Adipose tissue (tissue), 3 donors: Measurements from ENCODE around the gene HGD. TPM values are rescaled to one million over a fixed set of nuclear protein-coding genes. Genes with fewer than 3 reads are reported as not detected.

Source experiments
- H3K27ac ChIP-seq: one replicate; pipeline ENCODE4 v1.5.1; 2013; ENCODE audit warnings: low read depth, low read length
- WGBS, 3 donors: extraction: QIAGEN DNeasy Blood & Tissue Kit; methylation state at CpG; one replicate each; pipeline ENCODE4 v1.1.7; 2013; 5-methylcytosine and 5-hydroxymethylcytosine counted together
- polyA plus RNA-seq, 3 donors: library from polyadenylated mRNA; stranded (reverse); fragments of 200-250 nt; gene quantifications; one replicate each; pipeline ENCODE4 v1.2.3, GENCODE V29; 2013
- donor health status: healthy with polysubstance abuse.
- donor health status: Bipolar disorder and iron deficiency.
- donor health status: healthy.

Gene HGD
- polyA plus RNA-seq, 3 donors, result 1.2 to 44.6 (median 1.9) TPM

GRCh38 chr3:120604382-120604781 lies 77.7 kb downstream of the HGD start:
- no peak overlapping the region for H3K27ac ChIP-seq

- WGBS, 3 donors, result 92 to 96% (median 94%) methylated on average over 2 of the region's 2 CpGs
- no peak overlapping the region for H3K27ac ChIP-seq
Observed at GRCh38 chr3:120602682-120603081, 79.4 kb downstream of the HGD start.

- WGBS, 3 donors, result 56 to 79% (median 72%) methylated on average over 4 of the region's 4 CpGs
Observed at GRCh38 chr3:120601554-120601953, 80.5 kb downstream of the HGD start.

GRCh38 chr3:120599211-120599610 lies 82.8 kb downstream of the HGD start:
- 60 to 78% (median 69%) methylated on average over 3 of the region's 3 CpGs for WGBS, 3 donors
- H3K27ac ChIP-seq, result no peak overlapping the region

More at GRCh38 chr3:120601554-120601953, 80.5 kb downstream of the HGD start:
- H3K27ac ChIP-seq, result no peak overlapping the region

- H3K27ac ChIP-seq, result no peak overlapping the region
- 19 to 47% (median 26%) methylated on average over 1 of the region's 1 CpG for WGBS, 3 donors
Observed at GRCh38 chr3:120597445-120598049, 84.5 kb downstream of the HGD start.

GRCh38 chr3:120596853-120597223 lies 85.2 kb downstream of the HGD start:
- H3K27ac ChIP-seq, result no peak overlapping the region
- WGBS, 3 donors, result 22 to 32% (median 24%) methylated on average over 3 of the region's 3 CpGs

- WGBS, 3 donors, result 0 to 1% (median 0%) methylated on average over 53 of the region's 53 CpGs
- peak within 1 kb of the TSS; percentile 41 for H3K27ac ChIP-seq
Observed at GRCh38 chr3:120596116-120596852, 85.8 kb downstream of the HGD start, which contains the start of gene NDUFB4. Gene NDUFB4, plus strand, starts transcription at chr3:120596336. Its CDS starts 24 bp downstream, at chr3:120596360.

- no peak overlapping the region for H3K27ac ChIP-seq
- 0 to 3% (median 1%) methylated on average over 4 of the region's 4 CpGs for WGBS, 3 donors
Observed at GRCh38 chr3:120595788-120596115, 86.3 kb downstream of the HGD start.

GRCh38 chr3:120587332-120587975 lies 94.6 kb downstream of the HGD start:
- H3K27ac ChIP-seq, result no peak overlapping the region
- WGBS, 3 donors, result 72 to 79% (median 76%) methylated on average over 3 of the region's 3 CpGs

Other genes with a start within 250 kb of the HGD start
- 100 to 1,000 TPM in 2 of 3 donors, 10 to 100 TPM in 1; 41.6 to 259 (median 153) TPM for gene FSTL1, start 231.2 kb downstream of the HGD start, polyA plus RNA-seq
- gene NDUFB4, start 85.9 kb downstream of the HGD start, polyA plus RNA-seq, result 100 to 1,000 TPM; 111 to 186 (median 169) TPM
- 10 to 100 TPM in 2 of 3 donors, 1 to 10 TPM in 1; 6.3 to 13.4 (median 13.2) TPM for gene RABL3, start 60.3 kb upstream of the HGD start, polyA plus RNA-seq
- 1 to 10 TPM; 3.0 to 5.6 (median 3.1) TPM for gene GTF2E1, start 60.5 kb upstream of the HGD start, polyA plus RNA-seq
- under 1 TPM in 1 of 3 donors, not detected in 2; 0.13 TPM for gene STXBP5L, start 226.0 kb upstream of the HGD start, polyA plus RNA-seq